Type B pancreatic cell (in vitro differentiated cells): ENCODE measurements around the gene SEC14L3. TPM values are rescaled to one million over a fixed set of nuclear protein-coding genes. Genes with fewer than 3 reads are reported as not detected.

ENCODE experiments used
- DNase-seq: peaks from one replicate; pipeline ENCODE4 v3.0.0; 2021; ENCODE audit warnings: mixed read lengths; ENCODE audit not compliant: unreplicated experiment; ENCODE audit errors: extremely low spot score
- H3K27ac Mint-ChIP-seq: 2 replicates; pipeline ENCODE4 v1.8.0; 2021; ENCODE audit warnings: mild to moderate bottlenecking, mixed read lengths
- H3K27me3 Mint-ChIP-seq: 2 replicates; pipeline ENCODE4 v1.8.0; 2021; ENCODE audit warnings: mixed read lengths
- H3K36me3 Mint-ChIP-seq: 2 replicates; pipeline ENCODE4 v1.8.0; 2021; ENCODE audit warnings: mixed read lengths
- H3K4me1 Mint-ChIP-seq: one replicate; pipeline ENCODE4 v1.8.0; 2021; ENCODE audit warnings: mixed read lengths; ENCODE audit not compliant: unreplicated experiment
- H3K4me3 Mint-ChIP-seq: 2 replicates; pipeline ENCODE4 v1.8.0; 2021; ENCODE audit warnings: mild to moderate bottlenecking, mixed read lengths
- H3K9me3 Mint-ChIP-seq: 2 replicates; pipeline ENCODE4 v1.8.0; 2021; ENCODE audit warnings: mixed read lengths
- total RNA-seq: library from RNA; stranded (reverse); gene quantifications from 2 replicates; pipeline ENCODE4 v1.2.1, GENCODE V29; 2021; ENCODE audit warnings: low replicate concordance
- TF ChIP-seq, protein P1 (sequence below): fragments of 200-600 bp; sonication (generic); conservative IDR thresholded peaks from 2 replicates; pipeline ENCODE4 v1.5.0; 2021; ENCODE audit warnings: antibody characterized with exemption, mild to moderate bottlenecking

SEC14L3 gene
- total RNA-seq, 1 donor from 2014 or later = not detected

GRCh38 chr22:30425616-30426387, 46.0 kb downstream of the SEC14L3 start, which contains the start of gene MTFP1:
Gene MTFP1 (plus strand): TSS chr22:30425768. CDS start chr22:30425880, 112 bp downstream.
- Mint-ChIP-seq H3K36me3 (no peaks in the 10 kb centered on the region), H3K4me1 (peaks cover 23% of the 10 kb centered on the region), H3K27ac (peak within 1 kb of the TSS; percentile 97), H3K9me3 (no peaks in the 10 kb centered on the region), H3K27me3 (no peaks in the 10 kb centered on the region), H3K4me3 (peak within 1 kb of the TSS; percentile 97)
- peak; percentile 78 for DNase-seq
- TF ChIP-seq, protein P1, sequence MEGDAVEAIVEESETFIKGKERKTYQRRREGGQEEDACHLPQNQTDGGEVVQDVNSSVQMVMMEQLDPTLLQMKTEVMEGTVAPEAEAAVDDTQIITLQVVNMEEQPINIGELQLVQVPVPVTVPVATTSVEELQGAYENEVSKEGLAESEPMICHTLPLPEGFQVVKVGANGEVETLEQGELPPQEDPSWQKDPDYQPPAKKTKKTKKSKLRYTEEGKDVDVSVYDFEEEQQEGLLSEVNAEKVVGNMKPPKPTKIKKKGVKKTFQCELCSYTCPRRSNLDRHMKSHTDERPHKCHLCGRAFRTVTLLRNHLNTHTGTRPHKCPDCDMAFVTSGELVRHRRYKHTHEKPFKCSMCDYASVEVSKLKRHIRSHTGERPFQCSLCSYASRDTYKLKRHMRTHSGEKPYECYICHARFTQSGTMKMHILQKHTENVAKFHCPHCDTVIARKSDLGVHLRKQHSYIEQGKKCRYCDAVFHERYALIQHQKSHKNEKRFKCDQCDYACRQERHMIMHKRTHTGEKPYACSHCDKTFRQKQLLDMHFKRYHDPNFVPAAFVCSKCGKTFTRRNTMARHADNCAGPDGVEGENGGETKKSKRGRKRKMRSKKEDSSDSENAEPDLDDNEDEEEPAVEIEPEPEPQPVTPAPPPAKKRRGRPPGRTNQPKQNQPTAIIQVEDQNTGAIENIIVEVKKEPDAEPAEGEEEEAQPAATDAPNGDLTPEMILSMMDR = peak; percentile 14

GRCh38 chr22:30425327-30425615, 46.5 kb downstream of the SEC14L3 start:
- Mint-ChIP-seq H3K36me3 (no peaks in the 10 kb centered on the region), H3K4me1 (peaks cover 29% of the 10 kb centered on the region), H3K27ac (peak overlapping the region; percentile 86), H3K27me3 (no peaks in the 10 kb centered on the region), H3K4me3 (peak overlapping the region; percentile 94), H3K9me3 (no peaks in the 10 kb centered on the region)
- DNase-seq = no peak
- TF ChIP-seq, protein P1 = no peak

DNA sequence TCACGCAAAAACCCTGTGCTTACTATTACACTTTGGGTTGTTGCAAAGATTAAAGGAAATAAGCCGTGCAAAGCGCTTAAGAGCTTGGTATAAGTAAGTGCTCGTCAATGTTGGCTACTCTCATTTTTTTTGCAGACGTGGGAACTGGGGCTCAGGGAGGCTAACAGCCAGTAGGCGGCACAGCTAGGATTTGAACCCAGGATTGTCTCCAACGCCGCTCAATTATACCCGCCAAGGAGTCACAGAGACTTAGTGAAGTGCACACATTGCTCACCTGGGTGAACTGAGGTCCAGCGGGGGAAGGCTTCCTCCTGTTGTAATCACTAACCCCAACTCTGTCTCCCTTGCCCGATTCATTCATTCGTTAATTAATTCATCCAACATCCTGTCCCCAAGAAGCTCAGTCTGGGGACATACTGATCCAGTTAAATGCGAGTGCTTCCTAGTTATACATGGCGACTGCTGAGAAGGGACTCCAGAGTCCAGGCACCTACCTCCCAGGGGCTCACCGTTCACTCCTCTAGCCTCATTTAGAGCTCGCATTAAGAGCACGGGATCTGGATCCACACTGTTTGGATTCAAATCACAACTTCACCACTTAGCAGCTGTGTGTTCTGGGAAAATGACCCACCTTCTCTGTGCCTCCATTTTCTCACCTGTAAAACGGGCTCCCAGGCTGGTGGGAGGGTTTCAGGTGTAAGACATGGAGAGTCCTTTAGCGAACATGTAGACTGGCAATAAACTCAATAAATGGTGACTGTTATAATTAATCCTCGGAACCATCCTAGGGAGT, 47.1 kb downstream of the SEC14L3 start:
- peak overlapping the region; percentile 97 for H3K27ac Mint-ChIP-seq

DNA sequence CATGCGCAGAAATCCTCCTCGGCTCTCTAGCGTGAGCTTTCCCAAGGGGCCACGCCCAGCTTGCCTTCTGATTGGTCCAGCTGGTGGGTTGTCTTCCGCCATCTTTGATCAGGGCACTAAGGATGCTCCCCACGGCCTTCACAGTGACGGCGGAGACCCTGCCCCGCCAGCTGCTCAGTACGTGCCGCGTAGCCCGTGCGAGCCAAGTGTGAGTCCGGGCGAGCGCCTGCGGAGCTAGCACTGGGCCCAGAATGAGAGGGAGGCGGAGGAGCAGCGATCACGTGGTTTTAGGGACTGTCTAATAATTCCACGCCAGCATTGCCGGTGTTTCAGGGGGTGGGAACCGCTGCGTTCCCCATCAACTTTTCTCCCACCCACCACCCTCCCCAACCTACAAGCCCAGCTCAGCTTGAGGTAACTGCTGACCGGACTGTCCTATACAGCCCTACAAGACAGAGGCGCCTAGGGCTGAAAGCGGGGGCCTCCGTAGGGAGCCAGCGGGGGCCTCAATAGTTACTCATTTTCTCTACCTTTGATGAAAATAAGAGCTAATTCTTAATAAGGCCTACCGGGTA, 47.8 kb downstream of the SEC14L3 start:
- H3K4me3 Mint-ChIP-seq = peak overlapping the region; percentile 97
- H3K4me1 Mint-ChIP-seq = peaks cover 30% of the 10 kb centered on the region
- H3K27me3 Mint-ChIP-seq = no peaks in the 10 kb centered on the region

More for the DNA sequence above, 47.1 kb downstream of the SEC14L3 start:
- H3K9me3 Mint-ChIP-seq = no peaks in the 10 kb centered on the region
- TF ChIP-seq, protein P1 = no peak
- H3K4me1 Mint-ChIP-seq = peaks cover 30% of the 10 kb centered on the region
- H3K27me3 Mint-ChIP-seq = no peaks in the 10 kb centered on the region
- DNase-seq = no peak
- peak overlapping the region; percentile 97 for H3K4me3 Mint-ChIP-seq
- no peaks in the 10 kb centered on the region for H3K36me3 Mint-ChIP-seq

GRCh38 chr22:30423301-30423958, 48.4 kb downstream of the SEC14L3 start:
- Mint-ChIP-seq H3K4me1 (peaks cover 30% of the 10 kb centered on the region), H3K4me3 (peak overlapping the region; percentile 97)

More for the DNA sequence above, 47.8 kb downstream of the SEC14L3 start:
- H3K27ac Mint-ChIP-seq = peak overlapping the region; percentile 97
- H3K36me3 Mint-ChIP-seq = no peaks in the 10 kb centered on the region
- H3K9me3 Mint-ChIP-seq = no peaks in the 10 kb centered on the region
- TF ChIP-seq, protein P1 = no peak
- peak; percentile 99 for DNase-seq

More at GRCh38 chr22:30423301-30423958, 48.4 kb downstream of the SEC14L3 start:
- TF ChIP-seq, protein P1 = peak; percentile 61
- Mint-ChIP-seq H3K27ac (peak overlapping the region; percentile 97), H3K9me3 (no peaks in the 10 kb centered on the region), H3K36me3 (no peaks in the 10 kb centered on the region), H3K27me3 (no peaks in the 10 kb centered on the region)
- DNase-seq = peak; percentile 74
